Measurements from ENCODE around the gene U2SURP. TPM values are rescaled to one million over a fixed set of nuclear protein-coding genes. Genes with fewer than 3 reads are reported as not detected.

The U2SURP gene
- total RNA-seq, 2 donors from 2014 or later: 139 to 160 TPM

- Histone ChIP-seq H3K27ac (ENCODE audit: low read depth, low read length) (no peak overlapping the region), H3K9me3 (ENCODE audit: control insufficient read depth, low read length) (peaks cover 11% of the 10 kb centered on the region), H3K9ac (ENCODE audit: extremely low read depth, low read length, poor library complexity, severe bottlenecking) (no peak overlapping the region), H3K27me3 (ENCODE audit: control insufficient read depth, insufficient read depth, low read length, poor library complexity, severe bottlenecking) (no peaks in the 10 kb centered on the region), H3K36me3 (ENCODE audit: control insufficient read depth, insufficient read depth, low read length) (no peaks in the 10 kb centered on the region), H3K4me1 (ENCODE audit: control insufficient read depth, insufficient read depth, low read length) (no peaks in the 10 kb centered on the region), H3K4me3 (ENCODE audit: low read length) (no peak overlapping the region)
- Mint-ChIP-seq H3K27me3 (ENCODE audit: insufficient read depth) (no peaks in the 10 kb centered on the region), H3K9me3 (peaks cover 26% of the 10 kb centered on the region), H3K4me3 (no peak overlapping the region), H3K36me3 (ENCODE audit: low read depth) (no peaks in the 10 kb centered on the region), H3K4me1 (no peaks in the 10 kb centered on the region), H3K27ac (no peak overlapping the region)
- 95 to 96% methylated on average over 9 of the region's 9 CpGs for WGBS, 2 experiments (ENCODE audit: insufficient coverage in 1 of 2, insufficient read length in 1 of 2)
- no peak for TF ChIP-seq CTCF (conservative IDR thresholded peaks at IDR 0.05)
- DNase-seq: no peak
These were observed 89.8 kb downstream of the U2SURP start for GRCh38 chr3:143090976-143091837.

- TF ChIP-seq CTCF (conservative IDR thresholded peaks at IDR 0.05): no peak
- no peaks in the 10 kb centered on the region for H3K4me1 Mint-ChIP-seq
- peaks cover 31% of the 10 kb centered on the region for H3K9me3 Mint-ChIP-seq
- Histone ChIP-seq H3K27ac (ENCODE audit: low read depth, low read length) (no peak overlapping the region), H3K4me3 (ENCODE audit: low read length) (no peak overlapping the region), H3K36me3 (ENCODE audit: control insufficient read depth, insufficient read depth, low read length) (no peaks in the 10 kb centered on the region), H3K9me3 (ENCODE audit: control insufficient read depth, low read length) (peaks cover 20% of the 10 kb centered on the region), H3K4me1 (ENCODE audit: control insufficient read depth, insufficient read depth, low read length) (no peaks in the 10 kb centered on the region), H3K27me3 (ENCODE audit: control insufficient read depth, insufficient read depth, low read length, poor library complexity, severe bottlenecking) (no peaks in the 10 kb centered on the region), H3K9ac (ENCODE audit: extremely low read depth, low read length, poor library complexity, severe bottlenecking) (no peak overlapping the region)
- H3K27ac Mint-ChIP-seq: no peak overlapping the region
- no peak for DNase-seq
- H3K4me3 Mint-ChIP-seq: no peak overlapping the region
- WGBS, 2 experiments (ENCODE audit: insufficient coverage in 1 of 2, insufficient read length in 1 of 2): 79 to 88% methylated on average over 1 of the region's 1 CpG
- H3K36me3 Mint-ChIP-seq (ENCODE audit: low read depth): no peaks in the 10 kb centered on the region
- H3K27me3 Mint-ChIP-seq (ENCODE audit: insufficient read depth): no peaks in the 10 kb centered on the region
These were observed 90.8 kb downstream of the U2SURP start for GRCh38 chr3:143092191-143092590.

GRCh38 chr3:143095813-143096212, 94.4 kb downstream of the U2SURP start:
- Histone ChIP-seq H3K9me3 (ENCODE audit: control insufficient read depth, low read length) (peaks cover 17% of the 10 kb centered on the region), H3K9ac (ENCODE audit: extremely low read depth, low read length, poor library complexity, severe bottlenecking) (no peak overlapping the region), H3K4me1 (ENCODE audit: control insufficient read depth, insufficient read depth, low read length) (no peaks in the 10 kb centered on the region), H3K27me3 (ENCODE audit: control insufficient read depth, insufficient read depth, low read length, poor library complexity, severe bottlenecking) (no peaks in the 10 kb centered on the region), H3K27ac (ENCODE audit: low read depth, low read length) (no peak overlapping the region), H3K4me3 (ENCODE audit: low read length) (no peak overlapping the region), H3K36me3 (ENCODE audit: control insufficient read depth, insufficient read depth, low read length) (no peaks in the 10 kb centered on the region)
- no peak for DNase-seq
- 90 to 100% methylated on average over 2 of the region's 2 CpGs for WGBS, 2 experiments (ENCODE audit: insufficient coverage in 1 of 2, insufficient read length in 1 of 2)
- Mint-ChIP-seq H3K36me3 (ENCODE audit: low read depth) (no peaks in the 10 kb centered on the region), H3K27me3 (ENCODE audit: insufficient read depth) (no peaks in the 10 kb centered on the region), H3K4me1 (no peaks in the 10 kb centered on the region), H3K27ac (no peak overlapping the region), H3K4me3 (no peak overlapping the region), H3K9me3 (peaks cover 17% of the 10 kb centered on the region)
- no peak for TF ChIP-seq CTCF (conservative IDR thresholded peaks at IDR 0.05)

Measured in endodermal cell (in vitro differentiated cells).